Bronchus fibroblast of lung (primary cell): ENCODE measurements around the gene PPP1R1A. TPM values are rescaled to one million over a fixed set of nuclear protein-coding genes. Genes with fewer than 3 reads are reported as not detected.

Source experiments
- total RNA-seq: library from RNA; depleted of rRNA; stranded (reverse); fragments of >200 nt; gene quantifications from 2 replicates; pipeline ENCODE4 v1.2.3, GENCODE V29; 2015

PPP1R1A gene, protein sequence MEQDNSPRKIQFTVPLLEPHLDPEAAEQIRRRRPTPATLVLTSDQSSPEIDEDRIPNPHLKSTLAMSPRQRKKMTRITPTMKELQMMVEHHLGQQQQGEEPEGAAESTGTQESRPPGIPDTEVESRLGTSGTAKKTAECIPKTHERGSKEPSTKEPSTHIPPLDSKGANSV
- not detected in 2 replicates for total RNA-seq

DNA sequence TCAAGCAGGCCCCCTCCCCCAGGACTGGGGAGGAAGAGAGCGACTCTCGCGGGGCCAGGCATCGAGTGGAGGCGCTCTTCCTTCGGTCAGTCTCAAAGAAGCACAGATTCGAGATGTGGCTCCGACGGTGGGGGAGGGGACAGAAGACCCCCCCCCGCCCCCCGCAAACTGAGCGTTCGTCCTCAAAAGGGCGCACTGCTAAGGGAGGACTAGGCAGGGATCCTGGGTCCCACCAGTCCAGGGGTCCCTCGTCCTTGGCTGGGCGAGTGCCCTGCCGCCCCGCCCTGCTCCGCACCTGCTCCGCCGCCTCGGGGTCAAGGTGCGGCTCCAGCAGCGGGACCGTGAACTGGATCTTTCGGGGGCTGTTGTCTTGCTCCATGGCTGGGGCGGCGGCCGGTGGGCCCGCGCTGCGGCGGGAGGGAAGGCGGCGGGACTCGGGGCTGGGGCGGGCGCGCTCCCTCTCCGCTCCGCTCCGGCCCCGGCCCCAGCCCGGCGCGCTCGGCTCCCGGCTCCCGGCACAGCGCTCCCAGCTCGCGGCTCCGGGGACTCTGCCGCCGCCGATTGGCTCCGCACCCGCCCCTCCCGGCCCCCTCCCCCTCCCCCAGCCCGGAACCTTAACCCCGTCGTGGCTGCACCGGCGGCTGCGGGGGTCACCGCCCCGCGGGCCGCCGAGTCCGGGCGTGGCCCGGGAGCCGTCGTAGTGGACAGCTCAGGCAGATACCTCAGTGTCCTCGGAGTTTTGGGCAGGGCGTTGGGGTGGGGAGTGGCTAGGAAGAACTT lies at the start of gene PPP1R1A:
Gene PPP1R1A, minus strand, starts transcription at position 550 of the 780 bp plus-strand sequence. Its CDS starts 171 bp downstream, at position 379.

DNA sequence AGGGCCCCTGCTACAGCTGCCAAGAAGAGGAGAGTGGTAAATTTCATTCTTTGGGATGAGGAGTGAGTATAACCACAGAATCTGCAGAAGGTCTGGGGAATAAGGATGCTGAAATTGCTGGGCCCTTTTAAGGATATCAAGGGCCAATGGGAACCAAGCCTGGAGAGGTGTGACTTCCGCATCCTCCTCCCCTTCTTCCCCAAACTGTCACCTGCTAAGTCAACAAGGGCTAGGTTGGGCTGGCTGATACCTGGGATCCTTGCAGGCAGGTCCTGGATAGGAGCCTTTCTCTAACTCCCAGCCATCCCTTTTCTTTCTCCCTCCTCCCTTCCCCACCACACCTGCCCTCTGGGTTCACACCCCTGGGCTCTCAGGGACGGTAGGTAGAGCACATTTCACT lies 46.3 kb upstream of the PPP1R1A start, which contains the start of gene LACRT:
Gene LACRT, minus strand, starts transcription at position 101 of the 400 bp plus-strand sequence. Its CDS starts 54 bp downstream, at position 47.

Other genes starting within 250 kb of the PPP1R1A start
- gene GPR84, start 224.2 kb downstream of the PPP1R1A start, total RNA-seq, result not detected in 2 replicates
- 2.5 and 2.7 TPM in 2 replicates for gene ZNF385A, start 203.9 kb downstream of the PPP1R1A start, total RNA-seq
- 355 and 369 TPM in 2 replicates for gene ITGA5, start 169.4 kb downstream of the PPP1R1A start, total RNA-seq
- 4.3 and 5.5 TPM in 2 replicates for gene GTSF1, start 115.1 kb downstream of the PPP1R1A start, total RNA-seq
- gene NCKAP1L, start 90.9 kb downstream of the PPP1R1A start, total RNA-seq, result under 0.01 TPM in 1 of 2 replicates, not detected in the other
- gene PDE1B, start 39.1 kb downstream of the PPP1R1A start, total RNA-seq, result under 0.01 TPM in 1 of 2 replicates, not detected in the other
- gene LACRT, start 46.2 kb upstream of the PPP1R1A start, total RNA-seq, result not detected in 2 replicates
- gene DCD, start 59.7 kb upstream of the PPP1R1A start, total RNA-seq, result not detected in 2 replicates